Ascending aorta (tissue), 2 donors: ENCODE results near the gene CHIA. TPM values are rescaled to one million over a fixed set of nuclear protein-coding genes. Genes with fewer than 3 reads are reported as not detected.

Experiments
- DNase-seq, 2 donors: peaks; one replicate each; pipeline ENCODE4 v3.0.0-alpha.2; 2019; ENCODE audit warnings: low spot score in 2 of 2
- H3K27ac ChIP-seq, 2 donors: fragments of 200-600 bp; sonication (generic); one replicate each; pipeline ENCODE4 v1.5.1; 2016 to 2017; ENCODE audit warnings: mild to moderate bottlenecking in 1 of 2
- H3K27me3 ChIP-seq: fragments of 200-600 bp; sonication (generic); one replicate; pipeline ENCODE4 v1.5.1; 2017
- H3K36me3 ChIP-seq, 2 donors: fragments of 200-600 bp; sonication (generic); one replicate each; pipeline ENCODE4 v1.5.1; 2016
- H3K4me1 ChIP-seq, 2 donors: fragments of 200-600 bp; sonication (generic); one replicate each; pipeline ENCODE4 v1.5.1; 2016 to 2017; ENCODE audit warnings: mild to moderate bottlenecking in 1 of 2
- H3K4me3 ChIP-seq, 2 donors: fragments of 200-600 bp; sonication (generic); one replicate each; pipeline ENCODE4 v1.5.1; 2016 to 2017; ENCODE audit warnings: mild to moderate bottlenecking in 1 of 2
- H3K9me3 ChIP-seq, 2 donors: fragments of 200-600 bp; sonication (generic); one replicate each; pipeline ENCODE4 v1.5.1; 2016
- CTCF ChIP-seq, 3 experiments: fragments of 200-600 bp in 2 of 3; fragments of 450-650 bp in 1 of 3; sonication (generic) in 2 of 3; IDR thresholded peaks; one replicate each; pipeline ENCODE4 v1.5.1; 2016 to 2019; ENCODE audit warnings: antibody characterized with exemption in 3 of 3, mild to moderate bottlenecking in 1 of 3, moderate library complexity in 1 of 3
- intact Hi-C: fragments of 100-400 bp; cut with DNase I; formaldehyde crosslinking; loops from one replicate; pipeline ENCODE4 v1.15.1; 2023
- total RNA-seq: library from RNA; depleted of rRNA; stranded (reverse); fragments of >200 nt; gene quantifications from one replicate; pipeline ENCODE4 v1.1.0, GENCODE V29; 2016

CHIA gene
- total RNA-seq, 1 donor from 2014 or later = not detected

- Histone ChIP-seq H3K9me3 (no peaks in the 10 kb centered on the region), H3K27ac (no peak overlapping the region), H3K4me3 (no peak overlapping the region), H3K27me3 (no peaks in the 10 kb centered on the region), H3K4me1 (no peaks in the 10 kb centered on the region), H3K36me3 (no peaks in the 10 kb centered on the region)
- intact Hi-C loops = no loop called here
- no peak for TF ChIP-seq CTCF (IDR thresholded peaks at IDR 0.05)
- DNase-seq = no peak
Measured at GRCh38 chr1:111269825-111270406, 20.7 kb upstream of the CHIA start.

GRCh38 chr1:111270771-111271463 is 19.7 kb upstream of the CHIA start:
- Histone ChIP-seq H3K36me3 (no peaks in the 10 kb centered on the region), H3K27me3 (no peaks in the 10 kb centered on the region), H3K9me3 (no peaks in the 10 kb centered on the region), H3K4me3 (no peak overlapping the region), H3K27ac (no peak overlapping the region), H3K4me1 (no peaks in the 10 kb centered on the region)
- no peak for TF ChIP-seq CTCF (IDR thresholded peaks at IDR 0.05)
- intact Hi-C loops = no loop called here
- DNase-seq = no peak

DNA sequence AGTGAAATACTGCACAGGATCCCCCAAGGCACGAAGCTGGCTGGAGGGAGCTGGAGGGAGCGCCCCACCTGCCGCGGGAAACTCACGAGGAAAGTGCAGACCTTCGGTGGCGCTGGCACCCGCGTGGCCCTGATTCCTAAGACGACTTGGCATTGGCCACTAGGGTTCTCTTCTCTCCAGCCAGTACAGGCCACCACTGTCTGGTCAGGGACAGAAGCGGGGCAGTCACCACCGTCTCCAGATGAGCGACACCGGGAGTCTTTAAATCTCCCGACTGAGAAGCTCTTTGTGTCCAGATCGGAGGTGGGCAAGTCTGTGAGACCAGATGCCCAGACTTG is 19.2 kb upstream of the CHIA start:
- no peaks in the 10 kb centered on the region for H3K9me3 ChIP-seq
- H3K27me3 ChIP-seq = no peaks in the 10 kb centered on the region
- no peak for TF ChIP-seq CTCF (IDR thresholded peaks at IDR 0.05)
- intact Hi-C loops = no loop called here
- no peak overlapping the region for H3K27ac ChIP-seq
- no peaks in the 10 kb centered on the region for H3K36me3 ChIP-seq
- no peak for DNase-seq
- no peak overlapping the region for H3K4me3 ChIP-seq
- no peaks in the 10 kb centered on the region for H3K4me1 ChIP-seq

- Histone ChIP-seq H3K27ac (no peak overlapping the region), H3K4me1 (no peaks in the 10 kb centered on the region), H3K36me3 (no peaks in the 10 kb centered on the region), H3K4me3 (no peak overlapping the region), H3K9me3 (no peaks in the 10 kb centered on the region), H3K27me3 (no peaks in the 10 kb centered on the region)
- no peak for TF ChIP-seq CTCF (IDR thresholded peaks at IDR 0.05)
- intact Hi-C loops = no loop called here
- DNase-seq = no peak
Measured at GRCh38 chr1:111272081-111272480, 18.6 kb upstream of the CHIA start.

GRCh38 chr1:111274653-111275052 is 16.0 kb upstream of the CHIA start:
- Histone ChIP-seq H3K36me3 (no peaks in the 10 kb centered on the region), H3K9me3 (no peaks in the 10 kb centered on the region), H3K4me3 (no peak overlapping the region), H3K27me3 (no peaks in the 10 kb centered on the region), H3K4me1 (no peaks in the 10 kb centered on the region), H3K27ac (no peak overlapping the region)
- TF ChIP-seq CTCF (IDR thresholded peaks at IDR 0.05) = no peak
- DNase-seq = no peak
- intact Hi-C loops = no loop called here
